ENCODE measurements around the gene ST8SIA1.
"Not testable (repeated sequence)": the region's sequence is repeated elsewhere in the genome, so short reads cannot be mapped to it uniquely, and the experiment has no call there.

ST8SIA1 gene, protein sequence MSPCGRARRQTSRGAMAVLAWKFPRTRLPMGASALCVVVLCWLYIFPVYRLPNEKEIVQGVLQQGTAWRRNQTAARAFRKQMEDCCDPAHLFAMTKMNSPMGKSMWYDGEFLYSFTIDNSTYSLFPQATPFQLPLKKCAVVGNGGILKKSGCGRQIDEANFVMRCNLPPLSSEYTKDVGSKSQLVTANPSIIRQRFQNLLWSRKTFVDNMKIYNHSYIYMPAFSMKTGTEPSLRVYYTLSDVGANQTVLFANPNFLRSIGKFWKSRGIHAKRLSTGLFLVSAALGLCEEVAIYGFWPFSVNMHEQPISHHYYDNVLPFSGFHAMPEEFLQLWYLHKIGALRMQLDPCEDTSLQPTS

DNA sequence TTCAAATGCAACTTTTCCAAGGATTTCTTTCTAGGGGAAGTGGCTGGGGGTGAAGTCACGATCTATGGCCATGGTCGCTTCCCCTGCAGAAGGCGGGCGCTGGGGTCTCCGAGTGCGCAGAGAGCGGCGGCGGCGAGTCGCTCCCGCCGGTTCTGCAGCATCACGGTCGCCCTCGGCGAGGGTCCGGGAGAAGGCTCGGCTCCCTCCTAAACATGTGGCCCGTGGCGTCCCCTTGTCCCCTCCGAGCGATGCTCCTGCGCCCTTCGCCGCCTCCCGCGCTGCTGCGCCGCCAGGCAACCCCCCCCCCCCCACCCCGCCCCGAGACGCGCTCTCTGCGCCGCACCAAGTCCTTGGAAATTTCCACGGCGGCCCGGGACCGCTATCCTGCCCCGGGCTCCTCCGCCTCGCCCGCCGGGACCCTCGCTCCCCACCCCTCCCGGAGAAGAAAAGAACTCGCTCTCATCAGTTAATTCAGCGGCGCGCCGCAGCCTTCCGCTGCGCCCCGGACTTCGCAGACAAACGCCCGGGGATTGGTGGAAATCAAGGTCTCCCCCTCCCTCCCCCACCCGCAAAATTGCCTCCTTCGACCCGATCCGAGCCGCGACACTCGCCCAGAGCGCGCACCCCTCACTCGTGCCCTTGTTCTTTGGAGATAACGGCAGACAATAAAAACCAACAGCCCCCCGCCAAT is at the start of gene ST8SIA1:
Gene ST8SIA1 (minus strand): TSS at position 298 of the 691 bp plus-strand sequence. CDS start 475 bp downstream, outside the sequence.
- DNase-seq = peak; percentile 89

DNA sequence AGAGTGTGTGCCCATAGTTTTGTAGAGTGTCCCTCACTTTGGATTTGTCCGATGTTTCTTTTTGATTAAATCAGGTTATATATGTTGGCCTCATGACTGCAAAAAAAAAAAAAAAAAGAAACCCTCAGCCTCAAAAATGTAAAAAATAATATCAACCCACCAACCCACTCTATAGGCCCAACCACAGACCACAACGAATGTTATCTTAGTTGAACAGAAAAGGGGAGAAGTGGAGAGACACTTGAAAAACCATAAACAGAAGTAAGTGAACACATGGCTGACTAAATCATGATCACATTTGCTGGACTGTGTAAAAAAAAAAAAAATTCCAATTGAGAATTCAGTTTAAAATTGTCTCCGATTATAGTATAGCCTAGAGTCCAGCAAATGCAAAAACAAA is 45.5 kb upstream of the ST8SIA1 start:
- no peak for DNase-seq

DNA sequence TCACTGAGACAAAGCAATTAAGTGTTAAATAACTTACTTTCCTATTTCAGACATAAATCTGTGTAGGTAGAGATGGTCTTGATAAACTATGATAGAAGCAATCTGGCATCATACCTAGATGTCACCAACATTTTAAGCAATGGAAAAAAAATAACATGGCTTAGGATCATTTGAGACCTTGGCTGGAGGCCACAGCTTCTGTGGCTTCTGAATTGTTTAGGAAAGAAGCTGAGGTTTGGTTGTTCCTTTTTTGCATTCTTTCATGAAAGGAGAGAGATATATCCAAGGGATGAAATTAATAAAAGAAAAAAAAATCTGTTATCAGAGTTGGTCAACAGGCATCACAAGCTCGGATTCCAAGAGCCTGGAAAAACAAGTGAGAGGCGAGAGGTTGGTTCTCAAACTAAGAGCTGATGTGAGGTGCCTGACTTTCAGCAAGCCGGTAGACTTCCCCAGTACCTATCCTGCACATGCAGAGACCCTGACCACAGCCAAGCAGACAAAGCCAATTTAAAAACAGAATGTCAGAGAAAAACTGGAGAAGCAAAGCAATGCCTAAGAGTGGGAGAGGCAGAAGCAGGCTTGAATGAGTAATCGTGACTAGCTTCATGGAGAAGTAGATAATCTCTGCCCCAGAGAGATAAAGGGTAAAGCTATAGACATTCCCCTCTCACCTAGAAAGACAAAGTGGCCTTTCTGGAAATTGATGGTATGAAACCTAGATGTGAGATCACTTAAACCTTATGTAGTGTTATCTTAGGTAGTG is 43.4 kb upstream of the ST8SIA1 start:
- no peak for DNase-seq

DNA sequence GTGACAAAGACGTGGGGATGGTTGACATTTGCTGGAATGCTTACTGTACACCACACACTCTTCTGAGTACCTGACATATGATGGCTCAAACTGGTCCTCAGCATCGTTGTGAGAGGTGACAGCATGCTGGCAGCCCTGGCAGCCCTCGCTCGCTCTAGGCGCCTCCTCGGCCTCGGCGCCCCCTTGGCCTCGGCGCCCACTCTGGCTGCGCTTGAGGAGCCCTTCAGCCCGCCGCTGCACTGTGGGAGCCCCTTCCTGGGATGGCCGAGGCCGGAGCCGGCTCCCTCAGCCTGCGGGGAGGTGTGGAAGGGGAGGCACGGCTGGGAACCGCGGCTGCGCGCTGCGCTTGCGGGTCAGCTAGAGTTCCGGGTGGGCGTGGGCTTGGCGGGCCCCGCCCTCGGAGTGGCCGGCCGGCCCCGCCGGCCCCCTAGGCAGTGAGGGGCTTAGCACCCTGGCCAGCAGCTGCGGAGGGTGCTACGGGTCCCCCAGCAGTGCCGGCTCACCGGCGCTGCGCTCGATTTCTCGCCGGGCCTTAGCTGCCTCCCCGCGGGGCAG is 42.2 kb upstream of the ST8SIA1 start:
- DNase-seq = not testable (repeated sequence)

DNA sequence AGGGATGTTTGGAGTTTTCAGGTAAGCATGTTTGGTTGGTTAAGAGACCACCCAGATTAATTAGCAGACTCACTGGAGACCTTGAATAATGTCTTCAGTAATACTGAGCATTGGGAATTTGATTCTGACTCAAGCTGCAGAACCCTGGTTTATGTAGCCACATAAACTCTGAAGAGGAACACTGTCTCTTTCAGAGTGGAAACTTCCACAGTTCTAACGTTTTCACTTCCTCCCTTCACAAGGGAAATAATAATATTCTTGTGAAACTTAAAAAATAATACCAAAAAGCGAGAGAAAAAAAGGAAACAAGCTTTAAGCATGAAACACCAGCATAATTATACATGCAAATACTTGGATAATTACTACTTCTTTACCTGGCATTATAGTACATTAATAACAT is 40.0 kb upstream of the ST8SIA1 start:
- no peak for DNase-seq

DNA sequence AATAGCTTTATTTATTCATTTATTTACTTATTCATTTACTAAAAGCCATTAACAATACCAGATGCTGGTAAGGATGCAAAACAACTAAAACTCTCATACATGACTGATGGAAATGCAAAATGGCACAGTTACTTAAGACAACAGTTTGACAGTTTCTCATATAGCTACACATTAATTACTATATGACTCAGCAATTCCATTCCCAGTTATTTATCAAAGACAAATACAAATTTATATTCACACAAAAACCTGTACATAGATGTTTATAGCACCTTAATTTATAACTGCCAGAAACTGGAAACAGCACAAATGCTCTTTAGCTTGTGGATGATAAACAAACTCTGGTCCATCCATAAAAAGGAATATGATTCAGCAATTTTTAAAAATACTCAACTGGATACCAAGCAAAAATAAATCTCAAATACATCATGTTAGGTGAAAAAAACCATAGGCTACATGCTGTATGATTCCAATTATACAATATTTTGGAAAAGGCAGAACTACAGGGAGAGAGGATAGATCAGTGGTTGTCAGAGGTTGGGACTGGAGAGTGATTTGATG is 37.9 kb upstream of the ST8SIA1 start:
- no peak for DNase-seq

DNA sequence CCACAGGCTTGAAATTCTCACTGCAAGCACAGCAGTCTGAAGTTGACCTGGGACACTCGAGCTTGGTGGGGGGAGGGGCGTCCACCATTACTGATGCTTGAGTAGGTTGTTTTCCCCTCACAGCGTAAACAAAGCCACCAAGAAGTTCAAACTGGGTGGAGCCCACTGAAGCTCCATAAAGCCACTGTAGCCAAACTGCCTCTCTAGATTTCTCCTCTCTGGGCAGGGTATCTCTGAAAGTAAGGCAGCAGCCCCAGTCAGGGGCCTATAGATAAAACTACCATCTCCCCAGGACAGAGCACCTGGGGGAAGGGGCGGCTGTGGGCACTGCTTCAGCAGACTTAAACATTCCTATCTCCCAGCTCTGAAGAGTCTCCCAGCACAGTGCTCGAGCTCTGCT is 31.7 kb upstream of the ST8SIA1 start:
- no peak for DNase-seq

DNA sequence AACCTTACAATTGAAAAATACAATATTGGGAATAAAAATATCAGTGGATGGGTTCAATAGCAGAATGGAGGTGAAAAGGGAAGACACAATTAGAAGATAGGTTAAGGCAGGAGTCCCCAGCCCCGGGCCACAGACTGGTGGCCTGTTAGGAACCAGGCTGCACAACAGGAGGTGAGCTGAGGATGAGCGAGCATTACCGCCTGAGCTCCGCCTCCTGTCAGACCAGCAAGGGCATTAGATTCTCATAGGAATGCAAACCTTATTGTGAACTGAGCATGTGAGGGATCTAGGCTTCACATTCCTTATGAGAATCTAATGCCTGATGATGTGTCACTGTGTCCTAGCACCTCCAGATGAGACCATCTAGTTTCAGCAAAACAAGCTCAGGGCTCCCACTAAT is 27.3 kb upstream of the ST8SIA1 start:
- no peak for DNase-seq

DNA sequence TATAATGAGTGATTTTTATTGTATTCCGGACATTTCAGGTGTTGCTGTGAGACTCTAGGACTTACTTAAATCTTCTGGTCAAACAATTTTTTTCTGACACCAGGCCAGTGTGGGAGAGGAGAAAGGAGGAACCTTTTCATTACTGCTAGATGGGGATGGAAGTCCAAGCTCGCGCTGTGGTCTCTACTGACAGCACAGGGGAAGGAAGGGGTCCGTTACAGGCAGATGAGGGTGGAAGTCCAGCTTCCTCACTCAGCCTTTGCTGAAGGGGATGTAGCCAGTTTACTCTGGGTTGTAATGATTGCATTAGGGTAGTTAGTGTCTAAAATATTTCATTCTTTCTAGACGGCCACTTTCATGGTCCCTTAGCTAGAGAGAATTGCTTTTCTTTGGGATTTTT is 26.3 kb upstream of the ST8SIA1 start:
- DNase-seq = no peak

DNA sequence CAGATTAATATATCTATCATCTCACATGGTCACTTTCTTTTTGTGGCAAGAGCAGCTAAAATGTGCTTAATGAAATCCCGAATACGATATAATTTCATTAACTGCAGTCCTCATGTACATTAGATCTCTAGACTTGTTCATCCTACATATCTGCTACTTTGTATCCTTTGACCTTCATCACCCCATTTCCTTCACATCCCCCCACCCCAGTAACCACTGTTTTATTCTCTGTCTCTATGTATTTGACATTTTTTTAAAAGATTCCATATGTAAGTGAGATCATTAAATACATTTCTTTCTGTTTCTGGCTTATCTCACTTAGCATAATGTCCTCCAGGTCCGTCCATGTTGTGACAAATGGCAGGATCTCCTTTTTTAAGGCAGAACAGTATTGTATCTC is 23.0 kb upstream of the ST8SIA1 start:
- no peak for DNase-seq

DNA sequence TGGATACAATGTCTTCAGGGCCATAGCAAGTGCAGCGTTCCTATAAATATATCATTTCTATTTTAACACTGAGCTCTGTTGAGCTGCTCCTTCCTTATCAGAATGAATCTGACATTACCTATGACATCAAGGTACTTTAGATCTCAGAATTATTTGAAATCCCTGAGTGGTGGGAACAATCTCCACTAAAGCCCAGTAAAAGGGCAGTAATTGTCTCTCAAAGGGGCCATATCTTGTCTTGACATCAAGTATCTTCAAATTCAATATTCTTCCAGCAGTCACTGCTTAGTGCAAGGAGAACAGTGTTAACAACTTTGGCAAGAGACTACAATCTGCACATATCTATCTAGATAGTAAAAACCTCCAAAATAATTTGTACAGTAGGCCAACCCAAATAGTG is 21.7 kb upstream of the ST8SIA1 start:
- no peak for DNase-seq

DNA sequence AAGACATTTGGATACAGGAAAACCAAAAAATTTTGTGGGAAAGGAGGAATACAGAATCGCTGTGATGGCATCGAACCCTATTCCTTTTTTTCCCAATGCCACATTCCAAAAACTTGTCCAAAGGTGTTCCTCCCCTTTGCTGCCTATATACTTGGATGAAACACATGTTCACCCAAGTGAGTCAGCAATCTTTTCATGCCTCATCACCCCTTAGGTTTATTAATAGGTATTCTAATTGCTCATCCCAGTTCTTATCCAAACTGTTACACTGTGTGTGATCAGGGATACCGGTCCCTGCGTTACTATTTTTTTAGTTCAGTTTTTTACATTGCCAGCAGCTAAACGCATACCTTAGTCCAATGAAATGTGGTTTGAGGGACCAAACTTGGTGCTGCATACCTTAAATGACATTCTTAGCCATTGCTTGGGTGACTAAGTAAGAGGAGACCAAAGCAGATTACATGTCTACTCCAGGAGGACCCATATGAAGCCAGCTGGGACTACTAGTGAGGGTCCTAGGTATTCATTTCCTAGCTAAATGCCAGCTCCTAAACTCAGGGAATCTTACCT is 20.6 kb upstream of the ST8SIA1 start:
- no peak for DNase-seq

DNA sequence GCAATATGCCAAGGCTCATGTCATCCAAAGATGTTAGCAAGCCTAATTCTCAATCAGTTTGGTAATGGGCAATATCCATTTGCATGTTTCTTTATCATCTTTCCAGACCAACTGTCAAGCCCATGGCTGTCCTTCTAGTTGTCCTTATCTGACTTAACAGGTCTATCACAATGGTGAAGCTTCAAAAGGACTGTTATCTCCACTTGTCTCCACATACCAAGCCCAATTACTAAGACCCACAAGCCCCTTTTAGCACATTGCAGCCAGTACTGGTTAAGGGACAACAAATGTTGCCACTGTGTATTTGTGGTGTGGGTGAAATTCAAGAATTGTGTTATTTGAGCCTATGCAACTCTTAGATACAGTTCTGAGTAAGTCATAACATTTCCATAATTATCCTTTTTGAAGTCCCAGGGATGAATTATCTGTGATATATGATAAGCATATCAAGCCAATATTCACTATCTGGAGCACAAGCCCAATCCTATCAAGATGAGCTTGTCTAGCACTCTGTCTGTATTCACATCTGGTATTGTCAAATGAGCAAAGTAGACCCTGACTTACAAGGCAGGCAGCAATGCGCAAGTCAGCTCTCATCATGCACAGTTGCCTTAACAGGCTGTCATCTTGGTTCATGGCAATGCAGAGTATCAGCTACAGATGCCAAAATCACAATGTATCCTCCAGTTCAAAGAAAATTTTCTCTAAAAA is 19.3 kb upstream of the ST8SIA1 start:
- DNase-seq = no peak

DNA sequence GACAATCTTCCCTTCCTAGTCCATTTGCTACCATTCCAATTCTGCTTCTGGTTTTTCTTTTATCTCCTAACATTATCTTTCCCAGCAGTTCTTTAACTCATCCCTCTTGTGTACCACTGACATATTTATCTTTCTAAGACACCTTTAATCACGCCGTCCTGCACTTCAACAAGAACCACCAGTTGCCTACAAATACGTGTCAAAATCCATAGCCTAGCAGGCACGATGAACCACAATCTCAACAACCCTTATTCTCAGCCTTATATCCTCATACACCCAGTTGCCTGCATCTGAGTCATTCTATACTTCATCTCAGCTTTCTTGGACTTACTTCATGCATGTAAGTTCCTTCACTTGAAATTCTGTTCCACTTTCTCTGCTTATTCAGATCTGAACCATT is 16.4 kb upstream of the ST8SIA1 start:
- no peak for DNase-seq

DNA sequence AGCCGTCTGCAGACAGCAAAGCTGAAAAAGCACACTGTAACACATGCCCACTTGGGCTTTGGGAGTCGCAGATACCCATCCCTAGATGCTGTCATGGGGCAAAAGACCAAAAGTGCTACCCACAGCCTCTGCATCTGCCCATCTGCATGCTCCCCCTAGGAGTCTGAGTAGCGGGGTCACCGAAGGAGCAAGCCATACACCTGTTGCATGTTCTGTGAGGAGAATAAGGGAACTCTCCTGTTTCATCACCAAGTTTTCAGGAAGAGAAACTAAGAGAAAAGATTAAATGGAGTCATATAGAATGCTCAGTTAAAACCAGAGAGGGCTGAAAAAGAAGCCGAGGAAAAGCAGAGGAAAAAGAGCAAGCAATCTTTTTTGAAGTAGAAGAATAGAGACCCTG is 13.7 kb upstream of the ST8SIA1 start:
- DNase-seq = no peak

DNA sequence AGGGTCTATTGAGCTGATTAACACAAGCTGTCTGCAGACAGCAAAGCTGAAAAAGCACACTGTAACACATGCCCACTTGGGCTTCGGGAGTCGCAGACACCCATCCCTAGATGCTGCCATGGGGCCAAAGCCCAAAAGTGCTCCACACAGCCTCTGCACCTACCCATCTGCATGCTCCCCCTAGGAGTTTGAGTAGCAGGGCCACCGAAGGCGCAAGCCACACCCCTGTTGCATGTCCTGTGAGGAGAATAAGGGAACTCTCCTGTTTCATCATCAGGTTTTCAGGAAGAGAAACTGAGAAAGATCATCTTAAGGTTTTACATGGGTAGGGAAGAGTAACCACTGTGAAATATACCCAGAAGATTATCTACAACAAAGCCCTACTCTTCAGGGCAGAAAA is 5.6 kb upstream of the ST8SIA1 start:
- DNase-seq = no peak

DNA sequence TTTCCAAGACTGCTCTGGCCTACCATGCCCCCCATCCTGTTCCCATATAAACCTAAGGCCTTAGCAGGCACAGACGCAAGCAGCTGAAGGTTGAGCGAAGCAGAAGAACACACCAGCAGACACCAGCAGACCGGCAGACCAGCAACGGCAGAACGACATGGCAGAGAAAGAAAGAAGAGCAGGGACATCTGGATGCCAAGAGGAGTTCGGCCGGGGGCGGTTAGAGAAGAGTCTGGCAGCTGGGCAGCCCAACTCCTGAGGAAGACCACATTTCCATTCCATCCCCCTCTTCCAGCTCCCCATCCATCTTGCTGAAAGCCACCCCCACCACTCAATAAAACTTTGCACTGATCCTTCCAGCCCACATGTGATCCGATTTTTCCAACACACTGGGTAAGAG is 5.2 kb upstream of the ST8SIA1 start:
- DNase-seq = no peak

DNA sequence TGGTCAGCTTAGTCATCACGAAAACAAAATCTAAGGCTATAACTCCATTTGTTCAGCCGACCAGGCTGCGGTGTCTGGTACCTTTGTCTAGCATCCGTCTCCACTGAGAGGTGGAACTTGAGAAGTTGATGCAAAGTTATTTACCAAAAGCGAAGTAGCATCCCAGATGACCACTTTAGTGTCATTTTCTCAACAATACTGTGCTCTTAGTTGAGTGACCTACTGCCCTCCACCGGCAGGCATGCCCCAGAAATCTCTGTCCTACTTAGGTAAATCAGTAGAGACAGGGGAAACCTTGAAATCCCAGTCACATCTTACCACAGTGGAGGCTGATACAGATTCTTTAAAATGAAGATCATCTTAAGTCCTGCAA is 1.3 kb upstream of the ST8SIA1 start:
- no peak for DNase-seq

DNA sequence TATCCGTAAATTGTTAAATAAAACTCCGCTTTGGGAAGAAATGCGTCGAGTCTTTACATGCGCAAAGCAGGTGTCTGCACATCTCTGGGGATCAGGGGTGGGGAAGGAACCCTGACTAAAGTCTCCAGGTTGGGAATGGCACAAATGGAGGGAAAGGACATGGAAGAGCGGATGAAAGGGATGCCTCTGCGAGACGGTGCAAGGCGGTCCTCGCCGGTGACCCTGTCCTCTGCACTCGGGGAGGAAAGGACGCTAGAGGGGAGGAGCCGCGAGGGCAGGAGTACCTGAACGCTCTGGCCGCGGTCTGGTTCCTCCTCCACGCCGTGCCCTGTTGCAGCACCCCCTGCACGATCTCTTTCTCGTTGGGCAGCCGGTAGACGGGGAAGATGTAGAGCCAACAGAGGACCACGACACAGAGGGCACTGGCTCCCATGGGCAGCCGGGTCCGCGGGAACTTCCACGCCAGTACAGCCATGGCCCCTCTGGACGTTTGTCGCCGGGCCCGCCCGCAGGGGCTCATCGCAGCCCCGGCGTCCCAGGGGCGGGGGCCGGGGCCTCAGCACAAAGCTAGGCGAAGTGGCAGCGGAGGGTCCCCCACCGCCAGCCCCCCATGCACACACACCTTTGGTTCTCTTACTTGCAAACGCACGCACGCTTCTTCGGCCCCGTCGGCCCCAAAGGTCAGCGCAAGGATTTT is 646 bp downstream of the ST8SIA1 start:
- peak; percentile 75 for DNase-seq

DNA sequence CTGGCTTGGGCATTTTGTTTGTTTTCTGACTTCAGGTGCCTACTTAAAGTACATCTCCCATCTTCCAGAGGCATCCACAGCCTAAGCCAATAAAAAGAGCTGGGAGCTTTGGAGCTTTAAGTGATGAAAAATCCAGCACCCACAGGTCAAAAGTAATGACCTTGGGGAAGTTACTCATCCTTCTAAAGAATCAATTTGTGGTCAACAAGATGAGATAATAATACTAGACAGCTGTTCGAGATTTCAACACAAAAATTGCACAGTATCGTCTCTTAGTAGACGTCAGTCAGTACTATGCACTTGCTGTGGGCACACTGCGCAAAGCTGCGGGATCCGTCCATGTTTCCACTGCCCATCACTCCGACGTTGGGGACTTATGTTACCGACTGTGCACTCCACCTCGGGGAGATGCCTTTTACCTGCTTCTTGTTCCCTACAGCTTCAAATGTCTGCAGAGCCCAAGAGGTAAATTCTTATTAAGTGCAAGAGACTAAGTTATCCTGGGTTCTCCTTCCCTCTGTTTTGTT is 1.3 kb downstream of the ST8SIA1 start:
- DNase-seq = peak; percentile 67

DNA sequence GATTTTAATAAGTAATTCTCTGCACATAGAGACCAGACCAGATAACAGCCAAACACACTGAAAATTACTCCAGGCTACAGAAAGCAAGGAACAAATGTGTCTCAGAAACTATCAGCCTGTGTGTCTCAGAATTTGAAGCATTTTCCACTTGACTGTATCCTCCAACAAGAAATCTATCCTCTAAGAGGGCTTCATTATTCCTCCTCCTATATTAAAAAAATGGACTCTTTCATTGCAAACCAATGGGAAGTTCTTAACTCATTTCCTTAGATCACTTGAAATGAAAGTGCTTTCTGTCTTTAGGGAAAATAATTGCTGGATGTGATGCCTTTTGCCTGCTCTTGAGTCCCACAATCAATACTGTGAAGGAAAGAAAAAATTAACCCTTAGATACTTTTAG is 2.3 kb downstream of the ST8SIA1 start:
- DNase-seq = no peak

All from activated effector memory CD4-positive, alpha-beta T cell treated with anti-CD3 and anti-CD28 coated beads, Interleukin-2, amount 50 U/mL, for 16 hours (primary cell).